Urinary bladder (tissue), 4 donors: Measurements from ENCODE around the gene ADAT3. TPM values are rescaled to one million over a fixed set of nuclear protein-coding genes. Genes with fewer than 3 reads are reported as not detected.

Experiments
- DNase-seq: peaks from one replicate; pipeline ENCODE4 v3.0.0-alpha.2; 2015; ENCODE audit errors: extremely low spot score
- H3K27ac ChIP-seq: one replicate; pipeline ENCODE4 v1.5.1; 2013; ENCODE audit warnings: low read depth, mild to moderate bottlenecking, moderate library complexity
- H3K36me3 ChIP-seq: one replicate; pipeline ENCODE4 v1.6.1; 2013; ENCODE audit warnings: mild to moderate bottlenecking, moderate library complexity; ENCODE audit not compliant: insufficient read depth
- H3K4me1 ChIP-seq: one replicate; pipeline ENCODE4 v1.6.1; 2013; ENCODE audit warnings: mild to moderate bottlenecking, moderate library complexity; ENCODE audit not compliant: insufficient read depth
- H3K4me3 ChIP-seq: one replicate; pipeline ENCODE4 v1.5.1; 2013; ENCODE audit warnings: low read depth, low read length
- WGBS: extraction: QIAGEN DNeasy Blood & Tissue Kit; methylation state at CpG from one replicate; pipeline ENCODE4 v1.1.7; 2013; 5-methylcytosine and 5-hydroxymethylcytosine counted together
- polyA plus RNA-seq: library from polyadenylated mRNA; stranded (reverse); fragments of 200-250 nt; gene quantifications from one replicate; pipeline ENCODE4 v1.2.3, GENCODE V29; 2013
- total RNA-seq: library from RNA; depleted of rRNA; stranded (reverse); fragments of >200 nt; gene quantifications from one replicate; pipeline ENCODE4 v1.2.3, GENCODE V29; 2014
- donor health status: healthy with polysubstance abuse.
- donor health status: healthy.

ADAT3 gene
- total and polyA plus RNA-seq, 2 donors = 1.4 to 4.3 TPM

- WGBS = 95% methylated on average over 23 of the region's 23 CpGs
- no peak overlapping the region for H3K27ac ChIP-seq
- H3K4me3 ChIP-seq = no peak overlapping the region
- peaks cover 3% of the 10 kb centered on the region for H3K36me3 ChIP-seq
- no peak for DNase-seq
- no peaks in the 10 kb centered on the region for H3K4me1 ChIP-seq
These were observed 57.5 kb downstream of the ADAT3 start for GRCh38 chr19:1962674-1963073.

Other genes with a start within 250 kb of the ADAT3 start
- gene ONECUT3, start 151.9 kb upstream of the ADAT3 start, total RNA-seq = not detected
- not detected for gene ONECUT3, start 151.9 kb upstream of the ADAT3 start, polyA plus RNA-seq
- gene ATP8B3, start 93.1 kb upstream of the ADAT3 start, total RNA-seq = 1.4 TPM
- 1.6 TPM for gene ATP8B3, start 93.1 kb upstream of the ADAT3 start, polyA plus RNA-seq
- gene REXO1, start 56.9 kb upstream of the ADAT3 start, total RNA-seq = 7.9 TPM
- 20.5 TPM for gene REXO1, start 56.9 kb upstream of the ADAT3 start, polyA plus RNA-seq
- 3.6 TPM for gene KLF16, start 41.8 kb upstream of the ADAT3 start, total RNA-seq
- 17.6 TPM for gene KLF16, start 41.8 kb upstream of the ADAT3 start, polyA plus RNA-seq
- 41.9 TPM for gene ABHD17A, start 19.9 kb upstream of the ADAT3 start, total RNA-seq
- 99.7 TPM for gene ABHD17A, start 19.9 kb upstream of the ADAT3 start, polyA plus RNA-seq
- 16.2 TPM for gene SCAMP4, start within 50 bp of the ADAT3 start, total RNA-seq
- 45.2 TPM for gene SCAMP4, start within 50 bp of the ADAT3 start, polyA plus RNA-seq
- gene CSNK1G2, start 35.8 kb downstream of the ADAT3 start, total RNA-seq = 33.5 TPM
- gene CSNK1G2, start 35.8 kb downstream of the ADAT3 start, polyA plus RNA-seq = 50.1 TPM
- gene BTBD2, start 110.3 kb downstream of the ADAT3 start, total RNA-seq = 38.0 TPM
- 83.0 TPM for gene BTBD2, start 110.3 kb downstream of the ADAT3 start, polyA plus RNA-seq
- 21.5 TPM for gene MKNK2, start 145.8 kb downstream of the ADAT3 start, total RNA-seq
- gene MKNK2, start 145.8 kb downstream of the ADAT3 start, polyA plus RNA-seq = 144 TPM
- 15.9 TPM for gene MOB3A, start 190.9 kb downstream of the ADAT3 start, total RNA-seq
- 40.1 TPM for gene MOB3A, start 190.9 kb downstream of the ADAT3 start, polyA plus RNA-seq
- 1.5 TPM for gene IZUMO4, start 191.5 kb downstream of the ADAT3 start, total RNA-seq
- 9.2 TPM for gene IZUMO4, start 191.5 kb downstream of the ADAT3 start, polyA plus RNA-seq
- 48.9 TPM for gene AP3D1, start 246.2 kb downstream of the ADAT3 start, total RNA-seq
- 87.8 TPM for gene AP3D1, start 246.2 kb downstream of the ADAT3 start, polyA plus RNA-seq